ENCODE results near the gene MRGPRF. TPM values are rescaled to one million over a fixed set of nuclear protein-coding genes. Genes with fewer than 3 reads are reported as not detected.

The MRGPRF gene
- total RNA-seq, 2 donors from 2014 or later, result 20.0 to 53.3 TPM

- Histone ChIP-seq H3K36me3 (no peaks in the 10 kb centered on the region), H3K27me3 (replicated peaks; ENCODE audit: insufficient read depth) (no peaks in the 10 kb centered on the region), H3K4me1 (replicated peaks) (no peaks in the 10 kb centered on the region), H3K9me3 (no peaks in the 10 kb centered on the region), H3K4me3 (no peak overlapping the region), H3K27ac (peak overlapping the region; percentile 42 to 54)
- TF ChIP-seq, protein P1, sequence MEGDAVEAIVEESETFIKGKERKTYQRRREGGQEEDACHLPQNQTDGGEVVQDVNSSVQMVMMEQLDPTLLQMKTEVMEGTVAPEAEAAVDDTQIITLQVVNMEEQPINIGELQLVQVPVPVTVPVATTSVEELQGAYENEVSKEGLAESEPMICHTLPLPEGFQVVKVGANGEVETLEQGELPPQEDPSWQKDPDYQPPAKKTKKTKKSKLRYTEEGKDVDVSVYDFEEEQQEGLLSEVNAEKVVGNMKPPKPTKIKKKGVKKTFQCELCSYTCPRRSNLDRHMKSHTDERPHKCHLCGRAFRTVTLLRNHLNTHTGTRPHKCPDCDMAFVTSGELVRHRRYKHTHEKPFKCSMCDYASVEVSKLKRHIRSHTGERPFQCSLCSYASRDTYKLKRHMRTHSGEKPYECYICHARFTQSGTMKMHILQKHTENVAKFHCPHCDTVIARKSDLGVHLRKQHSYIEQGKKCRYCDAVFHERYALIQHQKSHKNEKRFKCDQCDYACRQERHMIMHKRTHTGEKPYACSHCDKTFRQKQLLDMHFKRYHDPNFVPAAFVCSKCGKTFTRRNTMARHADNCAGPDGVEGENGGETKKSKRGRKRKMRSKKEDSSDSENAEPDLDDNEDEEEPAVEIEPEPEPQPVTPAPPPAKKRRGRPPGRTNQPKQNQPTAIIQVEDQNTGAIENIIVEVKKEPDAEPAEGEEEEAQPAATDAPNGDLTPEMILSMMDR (IDR thresholded peaks at IDR 0.05), result no peak
- peak; percentile 78 for TF ChIP-seq POLR2AphosphoS5 (IDR thresholded peaks at IDR 0.05)
- 23% methylated on average over 29 of the region's 30 CpGs for WGBS
- peak; percentile 21 for DNase-seq (ENCODE audit: low spot score)
- intact Hi-C loops (cut with DNase I), result no loop called here
Observed at GRCh38 chr11:68954836-68955606, 58.0 kb downstream of the MRGPRF start.

Other genes starting within 250 kb of the MRGPRF start
- gene CPT1A, start 171.3 kb downstream of the MRGPRF start, total RNA-seq, result 10 to 100 TPM; 33.3 to 55.2 TPM
- gene MRPL21, start 109.4 kb downstream of the MRGPRF start, total RNA-seq, result 10 to 100 TPM; 41.1 to 76.9 TPM
- gene IGHMBP2, start 109.4 kb downstream of the MRGPRF start, total RNA-seq, result 10 to 100 TPM; 17.3 to 34.0 TPM
- not detected for gene MRGPRD, start 32.3 kb downstream of the MRGPRF start, total RNA-seq
- 10 to 100 TPM; 17.6 to 31.0 TPM for gene TPCN2, start 35.7 kb upstream of the MRGPRF start, total RNA-seq
- 1 to 10 TPM; 2.8 to 3.9 TPM for gene SMIM38, start 142.7 kb upstream of the MRGPRF start, total RNA-seq